GM12878 (cell line): ENCODE measurements around the gene ALKBH8. TPM values are rescaled to one million over a fixed set of nuclear protein-coding genes. Genes with fewer than 3 reads are reported as not detected.

Source experiments
- ATAC-seq: fragments of 200-7000 bp; cut with Tn5 transposase; 3 replicates; pipeline ENCODE4 v1.9.1; 2020; ENCODE audit warnings: mild to moderate bottlenecking, moderate library complexity
- BruUV-seq: library from RNA; stranded (reverse); fragments of 400-500 nt; replicated peaks from 2 replicates; lab custom pipeline; 2021; lab: Mats Ljungman, UMichigan
- CTCF ChIA-PET: fragments of 300-600 bp; sonication (Branson Sonifier 250); formaldehyde crosslinking; extraction: SDS; loops from one replicate; lab custom pipeline; 2021; ENCODE audit warnings: inconsistent platforms; lab: Yijun Ruan, JAX
- POLR2A ChIA-PET: fragments of 350-600 bp; formaldehyde crosslinking; extraction: SDS; loops from one replicate; lab custom pipeline; 2021; ENCODE audit warnings: inconsistent platforms; lab: Charles Lee
- RAD21 ChIA-PET: fragments of 300-600 bp; sonication (Branson Sonifier 250); formaldehyde crosslinking; loops from one replicate; lab custom pipeline; 2023; ENCODE audit warnings: antibody characterized with exemption; ENCODE audit not compliant: unreplicated experiment; lab: Charles Lee
- SMC1A ChIA-PET: fragments of 300-600 bp; sonication (Branson Sonifier 250); formaldehyde crosslinking; loops from one replicate; lab custom pipeline; 2023; ENCODE audit not compliant: unreplicated experiment, uncharacterized antibody; lab: Charles Lee
- DNase-seq: peaks from one replicate; pipeline ENCODE4 v3.0.0-alpha.2; 2011; ENCODE audit warnings: low read depth, low spot score
- FAIRE-seq: peaks from 3 replicates; lab custom pipeline; 2011; peaks lifted over from hg19 to GRCh38; lab: Jason Lieb, UNC
- H2AFZ ChIP-seq: 2 replicates; pipeline ENCODE4 v1.6.0; 2011; ENCODE audit warnings: low read depth, low read length, control low read depth; ENCODE audit not compliant: control insufficient read depth
- H3K27ac ChIP-seq: 2 replicates; pipeline ENCODE4 v1.5.1; 2011; ENCODE audit warnings: control low read depth; ENCODE audit not compliant: control insufficient read depth, insufficient read depth
- H3K27me3 ChIP-seq, 2 experiments: replicated peaks in 1 of 2; 2 replicates each; pipeline versions ENCODE4 v1.6.0 to v1.6.1; 2011; ENCODE audit warnings: low read length in 1 of 2; ENCODE audit not compliant: control insufficient read depth in 2 of 2, insufficient read depth in 2 of 2
- H3K36me3 ChIP-seq, 2 experiments: 2 replicates each; pipeline ENCODE4 v1.5.1; 2011; ENCODE audit warnings: low read length in 1 of 2; ENCODE audit not compliant: control insufficient read depth in 2 of 2, insufficient read depth in 2 of 2
- H3K4me1 ChIP-seq: 2 replicates; pipeline ENCODE4 v1.6.1; 2011; ENCODE audit warnings: mild to moderate bottlenecking, low read length, moderate library complexity, mixed read lengths; ENCODE audit not compliant: control insufficient read depth, insufficient read depth
- H3K4me2 ChIP-seq: 2 replicates; pipeline ENCODE4 v1.6.0; 2011; ENCODE audit warnings: control low read depth; ENCODE audit not compliant: control insufficient read depth, insufficient read depth
- H3K4me3 ChIP-seq: fragments of 200-600 bp; sonication (generic); 2 replicates; pipeline ENCODE4 v1.5.1; 2016
- H3K79me2 ChIP-seq: 2 replicates; pipeline ENCODE4 v1.6.0; 2011; ENCODE audit warnings: low read length; ENCODE audit not compliant: control insufficient read depth, insufficient read depth
- H3K9ac ChIP-seq: 2 replicates; pipeline ENCODE4 v1.8.0; 2011; ENCODE audit warnings: low read length, control low read depth, mixed read lengths; ENCODE audit not compliant: control insufficient read depth, insufficient read depth
- H3K9me3 ChIP-seq: replicated peaks from 3 replicates; pipeline ENCODE4 v1.5.1; 2011; ENCODE audit warnings: mild to moderate bottlenecking, low read length; ENCODE audit not compliant: control insufficient read depth, insufficient read depth
- H4K20me1 ChIP-seq: 2 replicates; pipeline ENCODE4 v1.6.0; 2011; ENCODE audit not compliant: control insufficient read depth, insufficient read depth
- CBX5 ChIP-seq: sonication (generic); IDR thresholded peaks from 2 replicates; pipeline ENCODE4 v1.6.1; 2016; ENCODE audit warnings: low read depth, moderate library complexity, mild to moderate bottlenecking, inconsistent platforms
- CREM ChIP-seq: IDR thresholded peaks from 2 replicates; pipeline ENCODE4 v1.6.1; 2014; ENCODE audit warnings: antibody characterized with exemption, low read depth
- EZH2 ChIP-seq: IDR thresholded peaks from 2 replicates; pipeline ENCODE4 v1.6.1; 2012; ENCODE audit warnings: low read depth, mild to moderate bottlenecking, control low read depth, inconsistent platforms, low read length, borderline replicate concordance; ENCODE audit not compliant: control insufficient read depth
- PAX8 ChIP-seq: fragments of 450-650 bp; IDR thresholded peaks from 2 replicates; pipeline ENCODE4 v1.6.1; 2017; ENCODE audit warnings: mild to moderate bottlenecking, moderate library complexity
- RB1 ChIP-seq: fragments of 450-650 bp; formaldehyde crosslinking; IDR thresholded peaks from 2 replicates; pipeline ENCODE4 v1.6.1; 2017; ENCODE audit warnings: mild to moderate bottlenecking, borderline replicate concordance
- SIN3A ChIP-seq: IDR thresholded peaks from 2 replicates; pipeline ENCODE4 v1.6.1; 2012; ENCODE audit warnings: low read depth, low read length, improper control_type of control experiment
- SMARCA5 ChIP-seq: fragments of 450-650 bp; IDR thresholded peaks from 2 replicates; pipeline ENCODE4 v1.6.1; 2017; ENCODE audit warnings: mild to moderate bottlenecking
- ZBTB11 ChIP-seq: fragments of 450-650 bp; formaldehyde crosslinking; IDR thresholded peaks from 2 replicates; pipeline ENCODE4 v1.5.0; 2022; ENCODE audit warnings: mild to moderate bottlenecking, missing genetic modification characterization
- WGBS: methylation state at CpG from one replicate; pipeline ENCODE4 v1.1.6; 2016; ENCODE audit warnings: low lambda C conversion rate; ENCODE audit not compliant: insufficient replicate concordance, insufficient coverage; ENCODE audit errors: missing lambda C conversion rate; 5-methylcytosine and 5-hydroxymethylcytosine counted together
- in situ Hi-C: fragments of 300-500 bp; cut with MboI; formaldehyde crosslinking; loops from 9 replicates; pipeline ENCODE4 v1.14.3; 2018; ENCODE audit warnings: mixed read lengths
- intact Hi-C: fragments of 100-400 bp; cut with micrococcal nuclease; formaldehyde crosslinking; loops from one replicate; pipeline ENCODE4 v1.14.2; 2022; ENCODE audit not compliant: unreplicated experiment
- polyA plus RNA-seq, 11 experiments: library from polyadenylated mRNA; depleted of rRNA in 4 of 11; unstranded in 6 of 11; stranded (reverse) in 5 of 11; fragments of >200 nt; fragmentation: Nextera tagmentation in 4 of 11; fragmentation: Illumina TruSeq in 1 of 11; extraction: Ambion mirVana in 4 of 11; extraction: Trizol in 1 of 11; gene quantifications; 1 replicate in 1 of 11; 2 replicates in 10 of 11; pipeline versions ENCODE4 v1.2.1 to v1.2.3, GENCODE V29; 2011 to 2016; ENCODE audit warnings: inconsistent platforms in 2 of 11, missing spikeins in 2 of 11, low read depth in 1 of 11
- total RNA-seq, 4 experiments: library from RNA; depleted of rRNA in 3 of 4; stranded (reverse); fragments of >200 nt in 3 of 4; fragmentation: Illumina TruSeq in 1 of 4; extraction: Trizol in 1 of 4; gene quantifications; 2 replicates each; pipeline versions ENCODE4 v1.2.1 to v1.2.3, GENCODE V29; 2013 to 2021

The ALKBH8 gene
- total and polyA plus RNA-seq, 10 of the 15 experiments (the other 5 are each of a cell fraction or from before 2014, with no cell fraction given): 4.6 to 13.1 (median 9.5) TPM

GRCh38 chr11:107538821-107539220, 26.7 kb downstream of the ALKBH8 start:
- TF ChIP-seq CREM: no peak
- TF ChIP-seq EZH2: no peak
- no peak for TF ChIP-seq ZBTB11 (CRISPR knock-in tag)
- TF ChIP-seq SIN3A: no peak
- TF ChIP-seq RB1: no peak
- no peak for TF ChIP-seq PAX8
- TF ChIP-seq CBX5: no peak
- no peak for TF ChIP-seq SMARCA5
- TF ChIP-seq, all 136 proteins: peak for 0
- FAIRE-seq: no peak
- no peak for ATAC-seq
- Histone ChIP-seq H3K4me2 (no peak overlapping the region), H3K4me1 (no peaks in the 10 kb centered on the region), H3K27ac (no peak overlapping the region), H3K9me3 (no peaks in the 10 kb centered on the region), H3K27me3 (no peaks in the 10 kb centered on the region), H3K4me3 (no peak overlapping the region), H3K79me2 (no peaks in the 10 kb centered on the region), H3K9ac (no peak overlapping the region), H4K20me1 (no peaks in the 10 kb centered on the region), H3K36me3 (peaks cover 0 to 4% of the 10 kb centered on the region in 2 experiments; a peak in 3 of 4 replicates), H2AFZ (no peak overlapping the region)
- intact Hi-C loops (no loop called here), in situ Hi-C loops (no loop called here)
- DNase-seq: no peak
- RAD21 ChIA-PET: interaction anchor here (0.7 to 1.2 kb wide), 3 partner anchors 11 to 151 kb away, joined by 3 read pairs; no protein-coding TSS in a partner anchor
- SMC1A ChIA-PET: interaction anchor here (1.0 to 4.4 kb wide), 5 partner anchors 10 to 232 kb away, joined by 3 to 24 read pairs (median 3); no protein-coding TSS in a partner anchor
- no TSS peak for BruUV-seq
- CTCF ChIA-PET: interaction anchor here (1.1 to 4.5 kb wide), 6 partner anchors 9 to 379 kb away, joined by 3 to 22 read pairs (median 10); no protein-coding TSS in a partner anchor
- POLR2A ChIA-PET: no interaction called here
- 61% methylated on average over 3 of the region's 3 CpGs for WGBS
